Urothelium cell line (cell line): ENCODE measurements around the gene OR8G5.
A peak's percentile ranks its signal among the peaks of the same experiment; 100 is the strongest.

Experiments
- DNase-seq: peaks from one replicate; pipeline ENCODE4 v3.0.0; 2011; ENCODE audit warnings: low spot score, mixed read lengths
- FAIRE-seq: peaks from 2 replicates; lab custom pipeline; 2011; peaks lifted over from hg19 to GRCh38; lab: Jason Lieb, UNC

Gene OR8G5

DNA sequence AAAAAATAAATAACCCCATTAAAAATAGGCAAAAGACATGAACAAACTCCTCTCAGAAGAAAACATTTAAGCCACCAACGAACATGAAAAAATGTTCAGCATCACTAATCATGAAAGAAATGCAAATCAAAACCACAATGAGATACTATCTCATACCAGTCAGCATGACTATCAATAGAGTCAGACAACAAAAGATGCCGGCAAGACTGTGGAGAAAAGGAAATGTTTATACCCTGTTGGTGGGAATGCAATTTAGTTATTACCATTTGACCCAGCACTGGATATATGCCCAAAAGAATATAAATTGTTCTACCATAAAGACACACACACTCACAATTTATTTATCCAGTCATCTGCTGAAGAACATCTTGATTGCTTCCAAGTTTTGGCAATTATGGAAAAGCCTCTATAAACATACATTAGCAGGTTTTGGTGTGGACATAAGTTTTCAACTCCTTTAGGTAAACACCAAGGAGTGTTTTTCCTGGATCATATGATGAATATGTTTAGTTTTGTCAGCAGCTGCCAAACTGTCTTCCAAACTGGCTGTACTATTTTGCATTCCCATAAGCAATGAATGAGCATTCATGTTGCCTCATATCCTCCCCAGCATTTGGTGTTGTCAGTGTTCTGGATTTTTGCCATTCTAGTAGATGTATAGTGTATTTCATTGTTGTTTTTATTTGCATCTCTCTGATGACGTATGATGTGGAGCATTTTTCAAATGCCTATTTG is 29.6 kb downstream of the OR8G5 start:
- FAIRE-seq (no peak), DNase-seq (no peak)

- no peak for DNase-seq
- FAIRE-seq: no peak
These were observed 38.5 kb downstream of the OR8G5 start for GRCh38 chr11:124294687-124295086.

GRCh38 chr11:124296016-124296415 is 39.8 kb downstream of the OR8G5 start:
- no peak for FAIRE-seq

GRCh38 chr11:124297921-124298320 is 41.7 kb downstream of the OR8G5 start:
- FAIRE-seq: no peak
- no peak for DNase-seq

More at GRCh38 chr11:124296016-124296415, 39.8 kb downstream of the OR8G5 start:
- DNase-seq: no peak

DNA sequence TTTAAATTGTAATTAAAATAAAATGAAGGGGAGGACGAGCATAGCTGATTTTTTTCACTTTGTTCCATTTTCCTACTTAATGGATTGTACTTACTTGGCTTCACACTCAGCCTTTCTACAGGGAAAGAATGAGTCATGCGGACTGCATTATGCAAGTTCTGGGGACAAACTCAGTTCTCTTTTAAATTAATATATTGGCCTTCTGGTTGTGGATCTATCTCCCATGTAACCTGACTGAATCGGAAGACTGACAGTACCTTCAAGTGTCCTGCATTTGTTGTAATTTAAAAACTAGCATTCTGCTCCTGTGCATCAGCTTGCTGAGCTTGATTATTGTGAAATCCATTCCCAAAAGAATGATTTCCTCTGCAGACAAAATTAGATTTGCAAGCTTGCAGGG is 45.4 kb downstream of the OR8G5 start:
- no peak for DNase-seq
- FAIRE-seq: no peak

DNA sequence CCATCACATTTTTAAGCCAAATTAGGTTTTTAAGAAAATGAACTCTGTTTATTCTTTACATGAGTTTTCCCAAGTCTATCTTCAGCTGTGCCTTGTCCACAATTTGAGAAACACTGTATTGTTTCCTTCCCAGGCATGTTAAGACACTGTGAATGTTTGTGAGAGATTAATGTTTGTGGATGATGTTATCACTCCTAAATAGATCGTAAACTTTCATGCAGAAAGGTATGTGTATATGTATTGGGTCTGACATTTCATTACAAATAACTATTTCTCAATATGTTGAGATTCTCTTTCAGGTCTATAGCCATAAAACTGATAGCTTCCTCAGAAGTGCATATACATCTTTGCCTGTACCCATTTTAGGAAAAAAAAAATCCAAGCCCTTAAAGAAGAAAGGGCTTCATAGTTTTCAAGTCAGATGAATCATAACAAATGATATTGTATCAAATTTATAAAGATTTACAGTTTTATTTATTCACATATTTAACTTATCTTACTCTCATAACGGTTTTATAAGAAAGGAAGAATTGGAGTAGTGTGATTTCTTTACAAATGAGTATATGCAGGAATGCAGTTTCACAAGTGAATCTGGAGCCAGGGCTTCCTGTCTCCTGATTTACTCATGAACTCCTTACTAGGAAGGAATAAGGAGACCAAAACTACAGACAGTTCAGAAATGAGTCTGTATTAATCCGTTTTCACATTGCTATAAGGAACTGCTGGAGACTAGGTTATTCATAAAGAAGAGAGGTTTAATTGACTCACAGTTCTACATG is 46.4 kb downstream of the OR8G5 start:
- no peak for DNase-seq
- no peak for FAIRE-seq

GRCh38 chr11:124307093-124307492 is 50.9 kb downstream of the OR8G5 start:
- FAIRE-seq: no peak
- no peak for DNase-seq

DNA sequence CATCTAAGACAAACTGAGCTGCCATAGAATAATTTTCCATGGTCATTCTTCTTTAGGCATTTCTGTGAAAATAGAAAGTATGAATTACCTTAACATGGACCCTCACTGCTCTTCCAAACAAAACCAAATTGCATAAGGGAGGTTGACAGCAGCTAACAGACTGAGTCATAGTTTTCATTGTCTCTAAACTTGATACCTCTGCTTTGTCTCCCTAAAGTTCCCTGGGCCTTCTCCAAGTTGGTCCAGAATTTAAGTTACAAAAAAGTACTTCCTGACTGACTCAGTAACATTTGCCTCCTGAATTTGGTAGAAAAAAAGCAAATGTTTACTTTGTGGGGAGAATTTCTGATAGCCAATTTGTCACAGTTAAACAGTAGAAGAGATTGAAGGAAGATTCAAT is 54.5 kb downstream of the OR8G5 start:
- FAIRE-seq (no peak), DNase-seq (peak; percentile 8)

DNA sequence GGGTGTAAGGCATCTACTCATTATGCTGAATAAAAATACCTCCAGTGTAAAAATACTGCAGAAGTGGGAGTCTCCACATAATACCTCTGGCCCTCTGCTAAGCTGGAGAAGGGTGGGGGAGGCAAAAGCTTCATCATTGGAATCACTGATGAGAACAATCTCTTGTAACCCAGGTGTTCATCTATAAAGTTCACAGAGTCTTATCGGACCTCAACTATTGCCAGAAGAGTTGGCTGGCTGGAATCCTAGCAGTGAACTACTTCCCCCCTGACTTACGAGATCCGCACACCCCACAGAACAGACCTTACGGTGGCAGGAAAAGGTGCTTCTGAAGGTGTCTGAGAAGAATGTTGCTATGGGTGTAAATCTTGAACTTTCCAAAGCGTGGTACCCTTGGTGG is 55.1 kb downstream of the OR8G5 start:
- DNase-seq (no peak), FAIRE-seq (no peak)

DNA sequence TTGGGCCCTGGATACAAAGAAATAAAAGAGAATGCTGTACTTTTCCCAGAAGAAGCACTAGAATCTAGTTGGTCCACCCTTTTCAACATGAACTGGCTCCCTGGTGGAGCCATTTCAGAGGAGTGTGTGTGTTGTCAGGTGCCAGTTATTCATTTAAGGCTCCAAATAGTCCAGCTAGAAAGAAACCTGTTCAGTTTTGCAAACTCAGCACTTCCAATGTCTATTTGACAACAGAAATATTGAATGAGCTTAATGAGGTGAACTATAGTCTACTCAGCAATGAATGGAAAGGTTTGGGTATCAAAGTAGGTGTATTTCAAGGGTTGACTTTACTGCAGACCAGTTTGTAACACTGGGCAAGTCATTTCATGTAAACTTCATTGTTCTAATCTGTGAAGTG is 55.5 kb downstream of the OR8G5 start:
- no peak for DNase-seq
- FAIRE-seq: no peak

GRCh38 chr11:124313131-124313530 is 57.0 kb downstream of the OR8G5 start:
- DNase-seq (no peak), FAIRE-seq (no peak)

DNA sequence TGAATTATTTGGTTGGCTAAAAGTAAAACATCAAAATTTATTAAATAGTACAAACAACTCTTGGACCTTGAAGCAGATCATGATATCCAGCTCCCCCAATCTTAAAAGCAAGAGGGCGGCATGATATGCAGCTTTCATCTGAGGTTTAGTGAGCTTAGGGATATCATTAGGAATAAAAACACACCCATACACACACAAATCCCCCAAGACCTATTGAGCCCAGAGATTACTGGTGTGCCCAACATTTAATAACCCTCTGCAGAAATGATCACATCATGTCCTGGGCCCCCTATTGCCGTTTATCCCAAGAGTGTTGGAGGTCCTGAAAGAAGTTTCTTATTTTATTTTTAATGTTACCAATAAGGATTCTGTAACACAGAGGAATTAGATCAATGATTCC is 57.7 kb downstream of the OR8G5 start, which contains the start of gene OR8D1:
OR8D1 (minus strand) TSS at position 101 of the 400 bp plus-strand sequence. CDS start 3,183 bp downstream, outside the sequence.
- DNase-seq (no peak), FAIRE-seq (no peak)

DNA sequence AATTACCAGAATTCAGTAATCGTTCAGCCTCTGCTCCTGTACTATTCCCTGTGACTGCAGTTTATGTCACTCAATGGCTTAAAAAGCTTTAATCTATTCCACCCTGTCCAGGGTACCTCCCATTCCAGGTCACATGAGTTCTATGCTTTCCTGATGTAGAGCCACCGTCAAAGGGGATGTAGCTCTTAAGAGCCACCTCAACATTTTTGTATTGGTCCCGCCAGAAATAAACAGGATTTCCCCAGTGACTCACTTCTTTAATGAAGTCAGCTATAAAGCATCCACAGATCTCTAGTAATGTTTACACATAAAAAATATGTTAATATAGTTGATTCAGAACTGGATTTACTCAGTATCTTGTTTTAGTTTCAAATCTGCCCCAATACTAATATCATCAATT is 58.9 kb downstream of the OR8G5 start:
- FAIRE-seq: no peak
- DNase-seq: peak; percentile 7
